ENCODE measurements around the gene EXOC8.
"Not testable (repeated sequence)": the region's sequence is repeated elsewhere in the genome, so short reads cannot be mapped to it uniquely, and the experiment has no call there.

The EXOC8 gene

DNA sequence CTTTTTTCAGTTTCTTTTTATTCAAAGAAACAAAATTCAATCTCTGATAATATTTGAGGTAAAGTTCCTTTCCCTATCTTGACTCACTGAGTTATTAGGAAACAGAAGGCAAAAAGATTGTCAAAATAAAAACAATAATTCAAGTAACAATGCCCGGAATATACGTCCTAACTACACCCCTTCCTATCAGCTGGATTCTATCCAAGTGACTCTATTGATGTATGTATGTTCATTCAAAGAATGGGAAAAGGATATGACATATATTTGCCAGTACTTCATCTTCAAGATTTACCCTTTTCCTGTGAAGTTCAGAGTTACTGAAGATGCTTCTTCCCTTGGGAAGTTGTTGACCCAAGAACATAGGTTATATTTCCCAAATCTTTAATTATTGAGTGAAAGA is 14.2 kb upstream of the EXOC8 start:
- DNase-seq, result no peak

DNA sequence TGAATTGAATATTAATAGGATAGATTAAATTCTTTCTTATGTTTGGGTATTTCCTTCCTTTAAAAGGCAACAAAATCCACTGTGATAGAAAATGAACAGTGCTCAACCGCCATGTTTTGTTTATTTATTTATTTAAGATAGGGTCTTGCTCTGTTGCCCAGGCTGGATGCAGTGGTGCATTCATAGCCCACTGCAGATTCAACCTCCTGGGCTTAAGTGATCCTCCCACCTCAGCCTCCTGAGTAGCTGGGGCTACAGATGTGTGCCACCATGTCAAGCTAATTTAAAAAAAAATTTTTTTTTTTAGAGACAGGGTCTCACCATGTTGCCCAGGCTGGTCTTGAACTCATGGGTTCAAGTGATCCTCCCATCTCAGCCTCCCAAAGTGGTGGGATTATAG is 11.2 kb upstream of the EXOC8 start:
- DNase-seq, result not testable (repeated sequence)

DNA sequence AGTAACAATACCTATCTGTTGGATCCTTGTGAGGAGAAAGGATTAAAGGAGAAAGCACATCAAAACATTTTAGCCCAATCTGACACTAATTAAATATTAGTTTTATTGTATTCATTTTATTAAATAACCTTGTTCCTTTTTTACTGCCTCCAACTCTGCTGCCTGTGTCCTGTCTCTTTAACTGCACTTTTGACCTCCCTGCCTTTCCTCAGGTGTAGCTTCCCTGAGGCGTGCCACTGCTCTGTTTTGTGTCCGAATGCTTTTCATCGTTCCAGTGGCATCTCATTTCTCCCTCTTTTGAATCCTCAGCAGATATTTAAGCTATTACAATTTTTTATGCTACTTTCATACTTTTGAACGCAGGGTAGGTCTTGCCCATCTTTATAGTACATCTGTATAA is 10.8 kb upstream of the EXOC8 start:
- no peak for DNase-seq

- no peak for DNase-seq
These were observed 10.3 kb upstream of the EXOC8 start for GRCh38 chr1:231347961-231348360.

GRCh38 chr1:231340328-231341013 is 2.8 kb upstream of the EXOC8 start:
- DNase-seq, result no peak

GRCh38 chr1:231338270-231339128 is 847 bp upstream of the EXOC8 start, which contains the start of gene SPRTN:
TSS of gene SPRTN (plus strand) at chr1:231338293. CDS start at chr1:231338384, 91 bp downstream.
- no peak for DNase-seq

- no peak for DNase-seq
These were observed 595 bp downstream of the EXOC8 start for GRCh38 chr1:231337043-231337471.

DNA sequence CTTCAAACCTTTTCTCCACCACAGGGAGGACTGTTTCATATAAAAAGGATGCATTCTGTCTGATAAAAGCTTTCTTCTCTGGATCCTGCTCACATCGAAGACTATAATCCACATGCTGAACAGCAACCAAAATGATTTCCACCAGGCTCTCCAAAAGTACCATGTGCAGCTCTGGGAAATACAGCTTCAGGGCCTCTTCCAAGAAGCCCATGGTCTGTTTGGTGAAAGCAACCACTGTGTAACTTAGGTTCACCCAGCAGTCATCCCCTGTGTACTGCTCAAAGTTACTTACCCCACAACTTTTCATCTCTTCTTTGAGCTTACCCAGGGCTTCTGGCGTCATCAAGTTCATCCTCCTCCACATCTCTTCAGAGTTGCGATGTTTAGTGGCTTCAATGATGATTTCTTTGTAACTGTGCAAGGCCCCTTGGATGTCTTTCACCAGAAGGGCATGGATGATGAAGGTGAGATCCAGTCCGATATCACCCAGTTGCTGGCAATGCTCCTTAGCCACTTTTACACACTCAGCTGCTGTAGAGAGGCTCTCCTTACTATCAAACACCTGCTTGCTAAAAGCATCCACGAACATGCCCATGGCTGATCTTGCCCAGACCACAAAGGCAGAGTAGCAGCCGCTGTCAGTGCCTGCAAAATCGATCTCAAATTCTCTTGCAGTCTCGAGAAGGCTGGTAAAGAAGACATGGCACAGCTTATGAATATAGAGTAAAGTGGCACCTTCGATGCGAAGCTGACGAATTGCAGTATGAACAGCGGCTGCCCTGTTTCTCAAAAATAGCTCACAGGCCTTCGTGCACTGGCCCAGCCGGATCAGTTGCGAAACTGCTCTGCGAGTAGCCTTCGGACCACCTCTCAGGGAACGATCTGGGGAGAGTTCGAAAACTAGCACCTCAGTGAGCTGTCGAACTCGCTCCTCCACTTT is 1.7 kb downstream of the EXOC8 start:
- DNase-seq, result no peak

- no peak for DNase-seq
These were observed 2.7 kb downstream of the EXOC8 start for GRCh38 chr1:231334952-231335351.

GRCh38 chr1:231334079-231334666 is 3.5 kb downstream of the EXOC8 start:
- no peak for DNase-seq

GRCh38 chr1:231332761-231333160 is 4.9 kb downstream of the EXOC8 start:
- DNase-seq, result no peak

- DNase-seq, result no peak
These were observed 8.2 kb downstream of the EXOC8 start for GRCh38 chr1:231329483-231329882.

DNA sequence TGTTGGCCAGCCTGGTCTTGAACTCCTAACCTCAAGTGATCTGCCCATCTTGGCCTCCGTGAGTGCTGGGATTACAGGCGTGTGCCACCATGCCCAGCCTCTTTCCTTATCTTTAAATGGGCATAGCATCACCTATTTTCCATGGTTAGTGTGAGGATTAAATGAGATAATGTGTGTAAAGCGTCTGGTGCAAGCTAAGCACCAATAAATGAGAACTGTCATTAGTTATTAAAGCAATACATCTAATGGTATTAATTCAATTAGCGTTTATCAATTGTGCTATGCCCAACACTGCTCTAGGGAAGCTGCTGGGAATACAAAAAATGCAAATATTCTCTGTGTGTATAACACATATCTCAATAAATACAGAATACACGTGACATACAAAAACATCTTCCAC is 10.0 kb downstream of the EXOC8 start:
- DNase-seq, result no peak

DNA sequence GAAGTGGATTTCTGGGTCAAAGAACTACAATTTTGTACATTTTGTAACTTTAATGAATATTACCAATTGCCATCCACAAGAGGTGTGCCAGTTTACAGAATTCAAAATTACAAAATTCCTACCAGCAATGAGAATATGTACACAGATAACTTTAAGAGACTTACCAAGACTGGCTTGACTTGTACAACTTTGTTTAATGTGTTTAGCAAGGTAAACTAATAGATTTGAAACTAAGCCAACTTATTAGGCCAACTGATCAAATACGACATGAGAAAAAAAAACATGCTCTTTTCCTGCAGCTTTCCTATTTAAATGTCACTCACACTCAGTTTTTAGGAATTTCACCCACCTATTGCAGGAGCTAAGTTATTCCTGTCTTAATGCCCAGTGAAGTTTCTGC is 11.4 kb downstream of the EXOC8 start:
- no peak for DNase-seq

DNA sequence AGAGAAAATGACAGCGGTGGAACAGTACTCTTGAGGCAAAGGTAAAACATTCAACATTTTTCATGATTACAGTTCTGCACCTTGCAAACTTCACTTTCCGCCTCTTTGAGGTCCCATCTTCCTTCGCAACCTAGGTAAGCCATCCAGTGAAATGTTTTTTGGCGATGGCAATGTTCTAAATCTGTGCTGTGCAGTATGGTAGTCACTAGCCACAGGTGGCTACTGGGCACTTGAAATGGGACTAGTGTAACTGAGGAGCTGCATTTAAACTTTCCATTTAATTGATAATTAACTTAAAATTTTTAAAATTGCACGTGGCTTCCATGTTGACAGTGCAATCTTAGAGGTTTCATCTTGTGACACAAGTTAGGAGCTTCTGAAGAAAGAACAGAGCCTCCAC is 13.0 kb downstream of the EXOC8 start:
- no peak for DNase-seq

- DNase-seq, result no peak
These were observed 14.6 kb downstream of the EXOC8 start for GRCh38 chr1:231322880-231323530.

- DNase-seq, result no peak
These were observed 18.6 kb downstream of the EXOC8 start for GRCh38 chr1:231319080-231319479.

DNA sequence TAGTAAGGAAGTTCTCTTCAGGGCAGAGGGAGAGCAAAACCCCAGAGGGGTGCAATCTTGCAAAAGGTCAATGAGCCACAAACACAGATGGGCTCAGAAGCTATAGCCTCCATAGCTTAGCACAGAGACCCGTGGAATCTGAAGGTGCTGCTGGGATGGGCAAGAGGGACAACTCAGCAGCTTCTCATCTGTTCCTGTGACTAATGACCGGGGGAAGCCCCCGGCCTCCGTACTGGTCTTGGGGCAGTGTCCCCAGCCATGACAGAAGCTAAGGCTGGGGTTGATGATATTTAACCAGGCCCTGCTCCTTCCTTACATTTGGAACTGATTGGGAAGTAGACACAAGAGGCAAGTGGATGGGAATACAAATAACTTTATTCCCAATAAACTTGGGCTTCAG is 19.1 kb downstream of the EXOC8 start:
- no peak for DNase-seq

GRCh38 chr1:231318015-231318355 is 19.7 kb downstream of the EXOC8 start:
- no peak for DNase-seq

- no peak for DNase-seq
These were observed 20.2 kb downstream of the EXOC8 start for GRCh38 chr1:231317306-231318014.

- DNase-seq, result peak; percentile 39
These were observed 21.8 kb downstream of the EXOC8 start for GRCh38 chr1:231315887-231316286.

DNA sequence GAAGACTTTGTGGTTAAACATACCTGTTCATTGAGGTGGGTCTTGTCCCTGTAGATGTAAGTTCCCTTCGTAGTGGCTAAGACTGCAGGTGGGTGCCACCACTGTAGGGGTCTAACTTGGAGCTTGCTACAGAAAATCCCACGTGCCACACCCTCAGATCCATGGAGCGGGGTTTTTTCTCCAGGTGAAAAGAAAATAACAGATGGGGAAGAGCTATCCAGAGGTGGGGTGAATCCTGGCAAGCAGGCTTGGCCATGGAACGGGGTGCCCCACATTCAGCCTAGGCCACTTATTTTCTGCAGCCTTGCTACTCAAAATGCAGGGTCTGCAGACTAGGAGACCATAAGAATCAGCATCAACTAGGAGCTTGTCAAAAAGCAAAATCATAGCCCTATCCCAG is 24.0 kb downstream of the EXOC8 start:
- DNase-seq, result no peak
